NT2/D1 (cell line): Measurements from ENCODE around the gene ADNP.
A peak's percentile ranks its signal among the peaks of the same experiment; 100 is the strongest.

Experiments used
- DNase-seq: peaks from one replicate; pipeline ENCODE4 v3.0.0-alpha.2; 2011; ENCODE audit warnings: low read depth, low spot score
- H3K27me3 ChIP-seq: 2 replicates; pipeline ENCODE4 v1.6.0; 2011; ENCODE audit warnings: mild to moderate bottlenecking; ENCODE audit not compliant: insufficient read length, insufficient read depth
- H3K36me3 ChIP-seq: 2 replicates; pipeline ENCODE4 v1.6.1; 2011; ENCODE audit warnings: mild to moderate bottlenecking, low read length, mixed read lengths; ENCODE audit not compliant: insufficient read depth, insufficient read length
- H3K4me1 ChIP-seq: 2 replicates; pipeline ENCODE4 v1.5.1; 2011; ENCODE audit not compliant: insufficient read depth, insufficient read length
- H3K4me3 ChIP-seq: 2 replicates; pipeline ENCODE4 v1.5.1; 2011; ENCODE audit warnings: low read depth; ENCODE audit not compliant: insufficient read length
- H3K9ac ChIP-seq: 2 replicates; pipeline ENCODE4 v1.6.0; 2011; ENCODE audit warnings: low read depth; ENCODE audit not compliant: insufficient read length
- H3K9me3 ChIP-seq: 2 replicates; pipeline ENCODE4 v1.5.1; 2011; ENCODE audit warnings: mild to moderate bottlenecking, low read length; ENCODE audit not compliant: insufficient read depth
- SUZ12 ChIP-seq: IDR thresholded peaks from 2 replicates; pipeline ENCODE4 v1.6.1; 2011; ENCODE audit not compliant: insufficient read length, insufficient read depth; ENCODE audit errors: extremely low read depth
- YY1 ChIP-seq: IDR thresholded peaks from 2 replicates; pipeline ENCODE4 v1.6.1; 2011; ENCODE audit not compliant: insufficient read length, insufficient read depth
- ZNF274 ChIP-seq: IDR thresholded peaks from 2 replicates; pipeline ENCODE4 v1.6.1; 2011; ENCODE audit warnings: mild to moderate bottlenecking, low read depth, low read length

Gene ADNP

GRCh38 chr20:50930976-50931305 lies 296 bp downstream of the ADNP start:
- Histone ChIP-seq H3K4me1 (peaks cover 3% of the 10 kb centered on the region), H3K9me3 (peaks cover 11% of the 10 kb centered on the region; the same call in 1 of the 2 replicates), H3K4me3 (peak overlapping the region; percentile 87), H3K27me3 (no peaks in the 10 kb centered on the region), H3K9ac (peak overlapping the region; percentile 95), H3K36me3 (peaks cover 72% of the 10 kb centered on the region)
- TF ChIP-seq ZNF274, result no peak
- no peak for TF ChIP-seq YY1
- no peak for TF ChIP-seq SUZ12
- DNase-seq, result no peak

- H3K27me3 ChIP-seq, result no peaks in the 10 kb centered on the region
- H3K4me1 ChIP-seq, result peaks cover 3% of the 10 kb centered on the region
- H3K4me3 ChIP-seq, result peak overlapping the region; percentile 87
- peaks cover 11% of the 10 kb centered on the region; the same call in 1 of the 2 replicates for H3K9me3 ChIP-seq
- peak overlapping the region; percentile 95 for H3K9ac ChIP-seq
- no peak for TF ChIP-seq SUZ12
- no peak for TF ChIP-seq ZNF274
- no peak for TF ChIP-seq YY1
- DNase-seq, result no peak
- peaks cover 72% of the 10 kb centered on the region for H3K36me3 ChIP-seq
Measured at GRCh38 chr20:50930139-50930975, 880 bp downstream of the ADNP start.

GRCh38 chr20:50929299-50930138 lies 1.7 kb downstream of the ADNP start:
- peaks cover 11% of the 10 kb centered on the region; the same call in 1 of the 2 replicates for H3K9me3 ChIP-seq
- H3K4me3 ChIP-seq, result peak overlapping the region; percentile 87
- peak; percentile 97 for DNase-seq
- peaks cover 72% of the 10 kb centered on the region for H3K36me3 ChIP-seq
- peak overlapping the region; percentile 95 for H3K9ac ChIP-seq
- H3K27me3 ChIP-seq, result no peaks in the 10 kb centered on the region
- TF ChIP-seq ZNF274, result no peak
- TF ChIP-seq YY1, result peak; percentile 41
- H3K4me1 ChIP-seq, result peaks cover 3% of the 10 kb centered on the region

- peaks cover 11% of the 10 kb centered on the region; the same call in 1 of the 2 replicates for H3K9me3 ChIP-seq
- peak overlapping the region; percentile 87 for H3K4me3 ChIP-seq
- no peak for DNase-seq
Measured at GRCh38 chr20:50928469-50928868, 2.8 kb downstream of the ADNP start.

GRCh38 chr20:50926530-50926929 lies 4.7 kb downstream of the ADNP start:
- no peak overlapping the region for H3K4me3 ChIP-seq

More at GRCh38 chr20:50928469-50928868, 2.8 kb downstream of the ADNP start:
- Histone ChIP-seq H3K4me1 (peaks cover 3% of the 10 kb centered on the region), H3K36me3 (peaks cover 71% of the 10 kb centered on the region), H3K27me3 (no peaks in the 10 kb centered on the region), H3K9ac (no peak overlapping the region)
- no peak for TF ChIP-seq ZNF274
- no peak for TF ChIP-seq SUZ12
- TF ChIP-seq YY1, result no peak

GRCh38 chr20:50924261-50924920 lies 6.8 kb downstream of the ADNP start:
- no peak for TF ChIP-seq ZNF274
- TF ChIP-seq SUZ12, result no peak
- TF ChIP-seq YY1, result no peak
- no peak overlapping the region for H3K9ac ChIP-seq
- H3K9me3 ChIP-seq, result peaks cover 10% of the 10 kb centered on the region; the same call in 1 of the 2 replicates
- H3K27me3 ChIP-seq, result no peaks in the 10 kb centered on the region
- H3K36me3 ChIP-seq, result peaks cover 88% of the 10 kb centered on the region
- no peak for DNase-seq
- H3K4me3 ChIP-seq, result no peak overlapping the region
- peaks cover 3% of the 10 kb centered on the region for H3K4me1 ChIP-seq

More at GRCh38 chr20:50926530-50926929, 4.7 kb downstream of the ADNP start:
- Histone ChIP-seq H3K4me1 (peaks cover 3% of the 10 kb centered on the region), H3K27me3 (no peaks in the 10 kb centered on the region), H3K36me3 (peaks cover 77% of the 10 kb centered on the region), H3K9me3 (peaks cover 11% of the 10 kb centered on the region; the same call in 1 of the 2 replicates), H3K9ac (no peak overlapping the region)
- TF ChIP-seq ZNF274 (no peak), SUZ12 (no peak), YY1 (no peak)
- no peak for DNase-seq

GRCh38 chr20:50921803-50922501 lies 9.3 kb downstream of the ADNP start:
- Histone ChIP-seq H3K4me3 (no peak overlapping the region), H3K9me3 (no peaks in the 10 kb centered on the region), H3K27me3 (no peaks in the 10 kb centered on the region), H3K4me1 (no peaks in the 10 kb centered on the region), H3K36me3 (peaks cover 79% of the 10 kb centered on the region), H3K9ac (no peak overlapping the region)
- DNase-seq, result no peak
- no peak for TF ChIP-seq SUZ12
- TF ChIP-seq ZNF274, result no peak
- TF ChIP-seq YY1, result no peak
